PC-9 (cell line): ENCODE measurements around the gene ALDOB. TPM values are rescaled to one million over a fixed set of nuclear protein-coding genes. Genes with fewer than 3 reads are reported as not detected.

Experiments used
- BruUV-seq: library from RNA; stranded (reverse); fragments of 400-500 nt; replicated peaks from 2 replicates; lab custom pipeline; 2021; lab: Mats Ljungman, UMichigan
- CTCF ChIA-PET: fragments of 300-600 bp; sonication (Branson Sonifier 250); formaldehyde crosslinking; loops from one replicate; lab custom pipeline; 2022; ENCODE audit warnings: antibody characterized with exemption; lab: Charles Lee
- POLR2A ChIA-PET: fragments of 300-600 bp; sonication (Branson Sonifier 250); formaldehyde crosslinking; loops from one replicate; lab custom pipeline; 2022; ENCODE audit warnings: antibody characterized with exemption; ENCODE audit not compliant: unreplicated experiment; lab: Charles Lee
- DNase-seq, 2 experiments: peaks; one replicate each; pipeline versions ENCODE4 v3.0.0 to v3.0.0-alpha.2; 2015 to 2022; ENCODE audit warnings: mixed read lengths in 1 of 2
- H2AFZ ChIP-seq: fragments of 200-600 bp; sonication (generic); 2 replicates; pipeline ENCODE4 v1.8.1; 2017; ENCODE audit warnings: antibody characterized with exemption
- H3F3A ChIP-seq: fragments of 200-600 bp; sonication (generic); 2 replicates; pipeline ENCODE4 v1.8.1; 2017; ENCODE audit warnings: antibody characterized with exemption, mild to moderate bottlenecking, low read depth; ENCODE audit not compliant: insufficient read depth
- H3K27ac ChIP-seq: fragments of 200-600 bp; sonication (generic); 2 replicates; pipeline ENCODE4 v1.6.1; 2016; ENCODE audit warnings: mixed run types
- H3K27me3 ChIP-seq: fragments of 200-600 bp; sonication (generic); 2 replicates; pipeline ENCODE4 v1.6.1; 2016; ENCODE audit warnings: low read depth, mixed run types; ENCODE audit not compliant: insufficient read depth
- H3K36me3 ChIP-seq: fragments of 200-600 bp; sonication (generic); 2 replicates; pipeline ENCODE4 v1.6.1; 2016; ENCODE audit warnings: low read depth, mixed run types
- H3K4me1 ChIP-seq: fragments of 200-600 bp; sonication (generic); replicated peaks from 2 replicates; pipeline ENCODE4 v1.6.1; 2016; ENCODE audit warnings: mixed run types; ENCODE audit not compliant: insufficient read depth
- H3K4me2 ChIP-seq: fragments of 200-600 bp; sonication (generic); 2 replicates; pipeline ENCODE4 v1.6.1; 2017; ENCODE audit warnings: mixed run types
- H3K4me3 ChIP-seq: fragments of 200-600 bp; sonication (generic); 2 replicates; pipeline ENCODE4 v1.6.1; 2016; ENCODE audit warnings: mixed run types
- H3K79me2 ChIP-seq: fragments of 200-600 bp; sonication (generic); 2 replicates; pipeline ENCODE4 v1.6.1; 2017; ENCODE audit warnings: low read depth, mixed run types
- H3K9me2 ChIP-seq: fragments of 200-600 bp; sonication (generic); 2 replicates; pipeline ENCODE4 v1.8.1; 2017; ENCODE audit warnings: mild to moderate bottlenecking; ENCODE audit not compliant: insufficient read depth
- H3K9me3 ChIP-seq: fragments of 200-600 bp; sonication (generic); 2 replicates; pipeline ENCODE4 v1.8.1; 2016; ENCODE audit warnings: low read depth; ENCODE audit not compliant: insufficient read depth
- H4K20me1 ChIP-seq: fragments of 200-600 bp; sonication (generic); 2 replicates; pipeline ENCODE4 v1.8.1; 2017; ENCODE audit not compliant: insufficient read depth
- EZH2 ChIP-seq: fragments of 200-600 bp; sonication (generic); IDR thresholded peaks from 2 replicates; pipeline ENCODE4 v1.8.0; 2017; ENCODE audit warnings: antibody characterized with exemption, low read depth
- intact Hi-C: fragments of 100-400 bp; cut with micrococcal nuclease; formaldehyde crosslinking; loops from one replicate; pipeline ENCODE4 v1.10.0; 2022; ENCODE audit not compliant: unreplicated experiment
- total RNA-seq: library from RNA; stranded (reverse); gene quantifications from 2 replicates; pipeline ENCODE4 v1.2.3, GENCODE V29; 2021
- TF ChIP-seq, protein P1 (sequence below): fragments of 200-600 bp; sonication (generic); conservative IDR thresholded peaks from 2 replicates; pipeline ENCODE4 v1.6.1; 2017; ENCODE audit warnings: mixed run types, antibody characterized with exemption, mild to moderate bottlenecking, moderate library complexity

The ALDOB gene
- total RNA-seq, 1 experiment from 2014 or later = not detected

DNA sequence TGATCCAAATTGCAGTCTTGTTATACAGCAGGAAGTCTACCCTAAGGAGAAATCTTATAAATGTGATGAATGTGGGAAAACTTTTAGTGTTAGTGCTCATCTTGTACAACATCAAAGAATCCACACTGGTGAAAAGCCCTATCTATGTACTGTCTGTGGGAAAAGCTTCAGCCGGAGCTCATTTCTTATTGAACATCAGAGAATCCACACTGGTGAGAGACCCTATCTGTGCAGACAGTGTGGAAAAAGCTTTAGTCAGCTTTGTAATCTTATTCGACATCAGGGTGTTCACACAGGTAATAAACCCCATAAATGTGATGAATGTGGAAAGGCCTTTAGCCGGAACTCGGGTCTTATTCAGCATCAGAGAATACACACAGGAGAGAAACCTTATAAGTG lies 26.5 kb downstream of the ALDOB start:
- POLR2A ChIA-PET = no interaction called here
- no peak for DNase-seq

DNA sequence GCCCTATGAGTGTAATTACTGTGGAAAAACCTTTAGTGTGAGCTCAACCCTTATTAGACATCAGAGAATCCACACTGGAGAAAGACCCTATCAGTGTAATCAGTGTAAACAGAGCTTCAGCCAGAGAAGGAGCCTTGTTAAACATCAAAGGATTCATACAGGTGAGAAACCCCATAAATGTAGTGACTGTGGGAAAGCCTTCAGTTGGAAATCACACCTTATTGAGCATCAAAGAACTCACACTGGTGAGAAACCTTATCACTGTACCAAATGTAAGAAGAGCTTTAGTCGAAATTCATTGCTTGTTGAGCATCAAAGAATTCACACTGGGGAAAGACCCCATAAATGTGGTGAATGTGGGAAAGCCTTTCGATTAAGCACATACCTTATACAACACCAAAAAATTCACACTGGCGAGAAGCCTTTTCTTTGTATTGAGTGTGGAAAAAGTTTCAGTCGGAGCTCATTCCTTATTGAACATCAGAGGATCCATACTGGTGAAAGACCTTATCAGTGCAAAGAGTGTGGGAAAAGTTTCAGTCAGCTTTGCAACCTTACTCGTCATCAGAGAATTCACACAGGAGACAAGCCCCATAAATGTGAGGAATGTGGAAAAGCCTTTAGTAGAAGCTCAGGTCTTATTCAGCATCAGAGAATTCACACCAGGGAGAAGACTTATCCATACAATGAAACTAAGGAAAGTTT lies 27.0 kb downstream of the ALDOB start:
- POLR2A ChIA-PET = no interaction called here
- H3K4me3 ChIP-seq = no peak overlapping the region
- intact Hi-C loops = no loop called here

More for the DNA sequence above, 26.5 kb downstream of the ALDOB start:
- BruUV-seq = no TSS peak
- no peaks in the 10 kb centered on the region for H4K20me1 ChIP-seq
- intact Hi-C loops = no loop called here
- H3K27ac ChIP-seq = no peak overlapping the region
- no peaks in the 10 kb centered on the region for H3K27me3 ChIP-seq
- 0 out of 2 replicates have a peak overlapping the region, but pooled peaks have one; percentile 14 for H3K4me3 ChIP-seq
- H2AFZ ChIP-seq = no peak overlapping the region
- no peak overlapping the region for H3K4me2 ChIP-seq
- peaks cover 74% of the 10 kb centered on the region for H3K9me3 ChIP-seq
- CTCF ChIA-PET = no interaction called here
- peaks cover 12% of the 10 kb centered on the region for H3F3A ChIP-seq
- H3K79me2 ChIP-seq = no peaks in the 10 kb centered on the region
- peaks cover 53% of the 10 kb centered on the region for H3K36me3 ChIP-seq
- no peaks in the 10 kb centered on the region for H3K4me1 ChIP-seq
- no peaks in the 10 kb centered on the region for H3K9me2 ChIP-seq
- no peak for TF ChIP-seq EZH2
- TF ChIP-seq, protein P1, sequence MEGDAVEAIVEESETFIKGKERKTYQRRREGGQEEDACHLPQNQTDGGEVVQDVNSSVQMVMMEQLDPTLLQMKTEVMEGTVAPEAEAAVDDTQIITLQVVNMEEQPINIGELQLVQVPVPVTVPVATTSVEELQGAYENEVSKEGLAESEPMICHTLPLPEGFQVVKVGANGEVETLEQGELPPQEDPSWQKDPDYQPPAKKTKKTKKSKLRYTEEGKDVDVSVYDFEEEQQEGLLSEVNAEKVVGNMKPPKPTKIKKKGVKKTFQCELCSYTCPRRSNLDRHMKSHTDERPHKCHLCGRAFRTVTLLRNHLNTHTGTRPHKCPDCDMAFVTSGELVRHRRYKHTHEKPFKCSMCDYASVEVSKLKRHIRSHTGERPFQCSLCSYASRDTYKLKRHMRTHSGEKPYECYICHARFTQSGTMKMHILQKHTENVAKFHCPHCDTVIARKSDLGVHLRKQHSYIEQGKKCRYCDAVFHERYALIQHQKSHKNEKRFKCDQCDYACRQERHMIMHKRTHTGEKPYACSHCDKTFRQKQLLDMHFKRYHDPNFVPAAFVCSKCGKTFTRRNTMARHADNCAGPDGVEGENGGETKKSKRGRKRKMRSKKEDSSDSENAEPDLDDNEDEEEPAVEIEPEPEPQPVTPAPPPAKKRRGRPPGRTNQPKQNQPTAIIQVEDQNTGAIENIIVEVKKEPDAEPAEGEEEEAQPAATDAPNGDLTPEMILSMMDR = no peak

DNA sequence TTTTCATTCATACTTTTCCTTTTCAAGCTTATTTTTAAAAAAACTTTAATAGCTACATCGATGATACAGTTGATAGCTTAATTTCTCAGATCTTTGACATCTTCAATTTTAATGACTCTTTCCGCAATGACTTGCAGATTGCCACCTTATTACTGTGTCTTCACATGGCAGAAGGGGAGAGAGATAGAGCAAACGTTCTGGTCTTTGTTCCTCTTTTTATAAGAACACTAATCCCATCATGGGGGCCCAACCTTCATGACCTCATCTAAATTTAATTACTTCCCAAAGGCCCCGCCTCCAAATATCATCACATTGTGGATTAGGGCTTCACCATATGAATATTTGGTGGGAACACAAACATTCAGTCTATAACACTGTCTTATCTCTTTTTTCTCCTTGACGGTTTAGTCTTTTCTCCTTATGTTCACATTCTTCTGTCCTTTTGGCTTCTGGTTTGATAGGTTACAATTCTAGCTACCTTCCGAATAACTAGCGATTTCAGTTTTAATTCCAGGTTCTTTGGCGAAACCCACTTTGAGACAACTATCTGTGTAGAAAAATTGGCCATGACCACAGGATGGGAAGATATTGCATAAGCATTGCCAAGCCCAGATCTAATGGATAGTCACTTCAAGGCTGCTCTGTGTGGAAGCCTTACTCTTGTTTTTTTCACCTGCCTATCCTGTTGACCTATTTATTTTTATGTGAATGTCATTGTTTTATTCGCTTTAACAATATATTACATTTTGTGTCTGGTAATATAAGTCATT lies 31.9 kb downstream of the ALDOB start:
- peaks cover 9% of the 10 kb centered on the region; the same call in 1 of the 2 replicates for H3K4me1 ChIP-seq
- no peak for DNase-seq
- no peaks in the 10 kb centered on the region for H3K27me3 ChIP-seq
- intact Hi-C loops = no loop called here
- H3K27ac ChIP-seq = no peak overlapping the region
- H3K79me2 ChIP-seq = peaks cover 25% of the 10 kb centered on the region
- no peak overlapping the region for H3K4me2 ChIP-seq
- peaks cover 5% of the 10 kb centered on the region; the same call in 1 of the 2 replicates for H3F3A ChIP-seq
- no peak overlapping the region for H3K4me3 ChIP-seq
- BruUV-seq = no TSS peak
- H4K20me1 ChIP-seq = no peaks in the 10 kb centered on the region
- no peak overlapping the region for H2AFZ ChIP-seq
- peaks cover 60% of the 10 kb centered on the region for H3K9me3 ChIP-seq
- ChIA-PET CTCF (no interaction called here), POLR2A (no interaction called here)
- H3K36me3 ChIP-seq = peaks cover 86% of the 10 kb centered on the region
- no peaks in the 10 kb centered on the region for H3K9me2 ChIP-seq
- TF ChIP-seq, protein P1 = no peak
- no peak for TF ChIP-seq EZH2

More for the DNA sequence above, 27.0 kb downstream of the ALDOB start:
- Histone ChIP-seq H3K4me2 (no peak overlapping the region), H4K20me1 (no peaks in the 10 kb centered on the region), H3F3A (peaks cover 12% of the 10 kb centered on the region), H3K9me3 (peaks cover 79% of the 10 kb centered on the region), H3K79me2 (no peaks in the 10 kb centered on the region), H3K27me3 (no peaks in the 10 kb centered on the region), H2AFZ (no peak overlapping the region), H3K27ac (no peak overlapping the region), H3K9me2 (no peaks in the 10 kb centered on the region), H3K4me1 (no peaks in the 10 kb centered on the region), H3K36me3 (peaks cover 59% of the 10 kb centered on the region)
- no TSS peak for BruUV-seq
- no peak for DNase-seq
- CTCF ChIA-PET = no interaction called here
- TF ChIP-seq, protein P1 = no peak
- TF ChIP-seq EZH2 = no peak
